NCI-H748 (cell line): Measurements from ENCODE around the gene USP51.
A peak's percentile ranks its signal among the peaks of the same experiment; 100 is the strongest.
"Not testable (repeated sequence)": the region's sequence is repeated elsewhere in the genome, so short reads cannot be mapped to it uniquely, and the experiment has no call there.

Experiments used
- DNase-seq: peaks from one replicate; lab custom pipeline; 2025; ENCODE audit not compliant: unreplicated experiment; lab: John Stamatoyannopoulos, UW

Gene USP51

DNA sequence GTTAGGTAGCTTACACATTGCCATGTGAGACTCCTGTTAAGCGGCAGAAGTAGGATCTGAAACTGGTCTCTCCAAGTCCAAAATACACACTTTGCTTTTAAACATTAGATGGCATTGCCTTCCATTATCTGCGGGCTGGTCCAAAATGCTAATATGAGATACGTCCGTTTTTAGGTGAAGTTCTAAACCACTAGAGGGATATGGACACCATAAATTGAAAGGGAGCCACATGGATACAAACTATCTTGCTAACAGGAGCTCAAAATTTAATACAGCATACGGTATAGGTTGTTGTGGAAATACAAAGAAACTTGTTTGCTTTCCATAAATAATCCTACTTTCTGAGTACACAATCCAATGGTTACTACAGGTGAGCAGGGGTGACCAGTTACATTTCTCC lies 23.9 kb downstream of the USP51 start:
- DNase-seq, result not testable (repeated sequence)

- not testable (repeated sequence) for DNase-seq
Observed at GRCh38 chrX:55465108-55465507, 24.5 kb downstream of the USP51 start.

DNA sequence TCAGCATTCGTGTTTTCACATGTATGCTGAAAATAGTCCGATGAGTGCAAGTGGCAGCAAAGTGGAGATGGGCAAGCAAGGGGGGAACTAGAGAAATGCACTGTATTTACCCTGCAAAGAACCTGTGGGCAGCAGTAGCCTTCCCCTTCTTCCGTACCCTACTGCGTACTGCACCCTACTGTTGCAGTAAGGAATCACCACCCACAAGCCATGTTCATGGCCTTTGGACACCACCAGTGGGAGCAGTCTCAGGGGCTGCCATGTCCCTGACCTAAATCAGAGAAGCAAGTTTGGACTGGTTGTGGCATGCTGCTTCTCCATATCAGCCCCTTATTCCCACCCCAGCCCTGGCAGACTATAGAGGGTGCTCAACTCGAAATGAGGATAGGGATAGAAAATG lies 25.6 kb downstream of the USP51 start:
- DNase-seq, result not testable (repeated sequence)

GRCh38 chrX:55459926-55460325 lies 29.7 kb downstream of the USP51 start:
- DNase-seq, result not testable (repeated sequence)

GRCh38 chrX:55459426-55459825 lies 30.2 kb downstream of the USP51 start:
- DNase-seq, result not testable (repeated sequence)

DNA sequence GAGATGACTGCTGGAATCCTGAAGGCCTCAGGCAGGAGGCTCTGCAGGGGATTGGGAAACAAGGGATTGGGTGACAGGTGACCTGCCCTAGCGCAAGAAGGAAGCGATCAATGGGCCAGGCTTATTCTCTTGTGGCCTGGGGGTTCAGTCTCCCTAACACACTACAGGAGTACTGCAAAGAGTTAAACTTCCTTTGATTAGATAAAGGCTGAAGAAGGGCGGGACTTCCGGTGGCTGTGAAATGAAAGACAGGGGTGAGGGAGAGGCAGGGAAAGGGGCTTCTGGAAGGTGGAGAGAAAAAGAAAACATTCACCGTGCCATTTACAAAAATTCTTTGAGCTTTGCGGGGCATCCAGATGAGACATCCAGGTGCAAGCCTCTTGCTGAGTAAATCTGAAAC lies 33.9 kb downstream of the USP51 start:
- DNase-seq, result not testable (repeated sequence)

DNA sequence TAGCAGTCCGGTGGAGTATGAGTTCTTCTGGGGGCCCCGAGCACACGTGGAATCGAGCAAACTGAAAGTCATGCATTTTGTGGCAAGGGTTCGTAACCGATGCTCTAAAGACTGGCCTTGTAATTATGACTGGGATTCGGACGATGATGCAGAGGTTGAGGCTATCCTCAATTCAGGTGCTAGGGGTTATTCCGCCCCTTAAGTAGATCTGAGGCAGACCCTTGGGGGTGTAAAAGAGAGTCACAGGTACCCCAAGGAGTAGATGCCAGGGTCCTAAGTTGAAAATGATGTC lies 36.9 kb downstream of the USP51 start:
- no peak for DNase-seq

DNA sequence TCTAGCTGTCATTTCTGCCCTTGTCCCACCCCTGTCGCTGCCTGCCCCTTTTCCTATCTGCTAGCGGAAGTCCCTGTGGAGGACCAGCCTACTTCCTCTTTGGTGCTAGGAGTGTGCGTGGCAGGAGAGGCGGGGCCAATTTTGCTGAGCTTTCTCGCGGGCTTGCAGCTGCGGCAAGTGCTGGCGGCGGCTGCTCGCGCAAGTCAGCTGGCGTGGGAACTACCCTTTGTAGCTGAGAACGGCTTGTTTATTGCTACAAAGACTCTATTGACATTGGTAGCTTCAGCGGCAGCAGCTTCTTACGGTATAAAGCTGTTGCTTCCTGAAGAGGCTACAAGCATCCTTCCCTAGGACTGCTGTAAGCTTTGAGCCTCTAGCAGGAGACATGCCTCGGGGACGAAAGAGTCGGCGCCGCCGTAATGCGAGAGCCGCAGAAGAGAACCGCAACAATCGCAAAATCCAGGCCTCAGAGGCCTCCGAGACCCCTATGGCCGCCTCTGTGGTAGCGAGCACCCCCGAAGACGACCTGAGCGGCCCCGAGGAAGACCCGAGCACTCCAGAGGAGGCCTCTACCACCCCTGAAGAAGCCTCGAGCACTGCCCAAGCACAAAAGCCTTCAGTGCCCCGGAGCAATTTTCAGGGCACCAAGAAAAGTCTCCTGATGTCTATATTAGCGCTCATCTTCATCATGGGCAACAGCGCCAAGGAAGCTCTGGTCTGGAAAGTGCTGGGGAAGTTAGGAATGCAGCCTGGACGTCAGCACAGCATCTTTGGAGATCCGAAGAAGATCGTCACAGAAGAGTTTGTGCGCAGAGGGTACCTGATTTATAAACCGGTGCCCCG lies 37.4 kb downstream of the USP51 start, which contains the start of gene MAGEH1:
MAGEH1 (plus strand) TSS at position 138 of the 843 bp plus-strand sequence; CDS start at position 386, 248 bp downstream.
- DNase-seq, result peak; percentile 90

DNA sequence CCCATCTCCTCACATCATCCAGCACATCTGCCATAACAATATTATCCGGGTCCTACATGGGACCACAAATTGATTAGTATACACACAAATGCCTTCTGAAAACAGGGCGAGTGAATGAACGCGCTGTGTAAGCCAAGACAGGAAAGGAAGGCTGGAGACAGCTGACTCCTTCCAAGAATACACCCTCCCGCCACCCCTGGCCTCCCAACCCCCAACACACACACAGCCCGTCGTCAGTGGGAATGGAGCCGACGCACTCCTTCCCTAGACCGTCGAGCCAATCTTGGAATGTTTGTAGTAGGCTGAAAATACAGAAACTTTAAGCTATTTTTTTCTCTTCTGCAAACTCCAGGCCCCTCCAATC lies 38.0 kb downstream of the USP51 start:
- peak; percentile 24 for DNase-seq

GRCh38 chrX:55451141-55451540 lies 38.5 kb downstream of the USP51 start:
- peak; percentile 0 for DNase-seq

DNA sequence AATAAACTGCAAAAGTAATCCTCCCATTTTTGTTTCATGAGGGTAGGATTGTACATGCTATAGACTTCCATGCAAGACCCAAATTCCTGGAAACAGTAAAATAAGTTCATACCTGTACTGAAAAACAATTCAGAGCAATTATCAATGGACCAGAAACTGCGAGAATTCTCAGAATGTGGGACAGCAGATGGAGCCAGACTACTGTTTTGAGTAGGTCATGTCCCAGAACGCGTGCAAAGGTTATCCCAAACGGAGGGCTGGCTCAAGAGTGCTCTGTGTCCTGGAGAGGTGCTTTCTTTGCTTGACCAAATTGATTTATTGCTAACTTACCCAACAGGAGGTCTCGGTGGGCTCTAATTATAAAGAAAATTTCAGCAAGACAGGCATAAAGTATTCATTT lies 39.4 kb downstream of the USP51 start:
- DNase-seq, result no peak

DNA sequence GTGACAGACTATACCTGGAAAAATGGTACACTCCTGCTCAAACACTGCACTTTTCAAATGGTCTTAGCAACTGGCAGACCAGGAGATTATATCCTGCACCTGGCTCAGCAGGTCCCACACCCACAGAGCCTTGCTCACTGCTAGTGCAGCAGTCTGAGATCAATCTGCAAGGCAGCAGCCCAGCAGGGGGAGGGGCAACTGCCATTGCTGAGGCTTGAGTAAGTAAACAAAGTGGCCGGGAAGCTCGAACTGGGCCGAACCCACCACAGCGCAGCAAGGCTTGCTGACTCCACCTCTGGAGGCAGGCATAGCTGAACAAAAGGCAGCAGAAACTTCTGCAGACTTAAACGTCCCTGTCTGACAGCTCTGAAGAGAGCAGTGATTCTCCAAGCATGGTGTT lies 46.2 kb downstream of the USP51 start:
- DNase-seq, result not testable (repeated sequence)
